H9 (cell line): ENCODE data around the gene TTC13. TPM values are rescaled to one million over a fixed set of nuclear protein-coding genes. Genes with fewer than 3 reads are reported as not detected.

ENCODE experiments used
- DNase-seq: peaks from one replicate; pipeline ENCODE4 v3.0.0-alpha.2; 2017
- H2AFZ ChIP-seq: one replicate; pipeline ENCODE4 v1.6.1; 2013; ENCODE audit warnings: mild to moderate bottlenecking, low read length, control low read depth, moderate library complexity
- H2AK5ac ChIP-seq: 2 replicates; pipeline ENCODE4 v1.6.1; 2013; ENCODE audit warnings: low read length, control low read depth, mixed read lengths; ENCODE audit not compliant: insufficient read length
- H2BK120ac ChIP-seq: one replicate; pipeline ENCODE4 v1.6.1; 2013; ENCODE audit warnings: low read depth, mild to moderate bottlenecking, low read length, control low read depth, inconsistent platforms; ENCODE audit not compliant: poor library complexity, severe bottlenecking
- H2BK12ac ChIP-seq: 2 replicates; pipeline ENCODE4 v1.6.1; 2013; ENCODE audit warnings: low read length, control low read depth, mixed read lengths, low read depth; ENCODE audit not compliant: insufficient read length
- H2BK15ac ChIP-seq: 2 replicates; pipeline ENCODE4 v1.6.1; 2013; ENCODE audit warnings: low read depth, low read length, control low read depth
- H2BK20ac ChIP-seq: one replicate; pipeline ENCODE4 v1.6.1; 2013; ENCODE audit warnings: low read depth, mild to moderate bottlenecking, low read length, control low read depth, inconsistent platforms; ENCODE audit not compliant: poor library complexity, severe bottlenecking
- H2BK5ac ChIP-seq: 2 replicates; pipeline ENCODE4 v1.6.1; 2013; ENCODE audit warnings: low read length, control low read depth, mixed read lengths; ENCODE audit not compliant: insufficient read length
- H3K14ac ChIP-seq: 2 replicates; pipeline ENCODE4 v1.6.1; 2013; ENCODE audit warnings: low read length, control low read depth; ENCODE audit not compliant: insufficient read depth
- H3K18ac ChIP-seq: 2 replicates; pipeline ENCODE4 v1.6.1; 2013; ENCODE audit warnings: low read depth, mild to moderate bottlenecking, mixed read lengths, low read length, control low read depth; ENCODE audit not compliant: insufficient read length
- H3K23ac ChIP-seq: 2 replicates; pipeline ENCODE4 v1.6.1; 2013; ENCODE audit warnings: low read length, control low read depth, mixed read lengths, low read depth; ENCODE audit not compliant: insufficient read length
- H3K23me2 ChIP-seq: 2 replicates; pipeline ENCODE4 v1.6.1; 2013; ENCODE audit warnings: low read depth, mild to moderate bottlenecking, mixed read lengths, low read length, control low read depth; ENCODE audit not compliant: insufficient read length, poor library complexity, severe bottlenecking
- H3K27ac ChIP-seq: 2 replicates; pipeline ENCODE4 v1.5.1; 2013; ENCODE audit warnings: low read length, control low read depth, mixed read lengths, low read depth; ENCODE audit not compliant: insufficient read length
- H3K27me3 ChIP-seq: 2 replicates; pipeline ENCODE4 v1.6.1; 2013; ENCODE audit warnings: low read length, control low read depth, inconsistent platforms; ENCODE audit not compliant: insufficient read depth
- H3K4ac ChIP-seq: 2 replicates; pipeline ENCODE4 v1.6.1; 2013; ENCODE audit warnings: low read depth, mild to moderate bottlenecking, control low read depth, inconsistent platforms, low read length, moderate library complexity
- H3K4me1 ChIP-seq: 2 replicates; pipeline ENCODE4 v1.6.1; 2013; ENCODE audit warnings: low read length, control low read depth, inconsistent platforms; ENCODE audit not compliant: insufficient read depth
- H3K4me2 ChIP-seq: 2 replicates; pipeline ENCODE4 v1.6.1; 2013; ENCODE audit warnings: low read length, control low read depth, mixed read lengths; ENCODE audit not compliant: insufficient read length, insufficient read depth
- H3K56ac ChIP-seq: 2 replicates; pipeline ENCODE4 v1.6.1; 2013; ENCODE audit warnings: low read depth, mild to moderate bottlenecking, mixed read lengths, low read length, control low read depth; ENCODE audit not compliant: insufficient read length
- H3K79me1 ChIP-seq: 2 replicates; pipeline ENCODE4 v1.6.1; 2013; ENCODE audit warnings: low read depth, mild to moderate bottlenecking, moderate library complexity, low read length, control low read depth, inconsistent platforms; ENCODE audit not compliant: insufficient read depth, poor library complexity, severe bottlenecking
- H3K79me2 ChIP-seq: 2 replicates; pipeline ENCODE4 v1.6.1; 2013; ENCODE audit warnings: low read length, control low read depth, inconsistent platforms; ENCODE audit not compliant: insufficient read depth
- H3K9ac ChIP-seq: 2 replicates; pipeline ENCODE4 v1.6.1; 2013; ENCODE audit warnings: low read length, control low read depth, mixed read lengths; ENCODE audit not compliant: insufficient read length; ENCODE audit errors: extremely low read depth
- H3K9me3 ChIP-seq: one replicate; pipeline ENCODE4 v1.6.1; 2013; ENCODE audit warnings: low read depth, low read length, inconsistent platforms; ENCODE audit not compliant: control insufficient read depth
- H3T11ph ChIP-seq: one replicate; pipeline ENCODE4 v1.6.1; 2013; ENCODE audit warnings: mild to moderate bottlenecking, low read length, control low read depth, inconsistent platforms
- H4K20me1 ChIP-seq: one replicate; pipeline ENCODE4 v1.6.1; 2013; ENCODE audit not compliant: control insufficient read depth, insufficient read length, insufficient read depth
- H4K5ac ChIP-seq: 2 replicates; pipeline ENCODE4 v1.6.1; 2013; ENCODE audit warnings: low read depth, mild to moderate bottlenecking, mixed read lengths, low read length, control low read depth; ENCODE audit not compliant: insufficient read length
- H4K8ac ChIP-seq: replicated peaks from 2 replicates; pipeline ENCODE4 v1.6.1; 2013; ENCODE audit warnings: low read length, control low read depth, mixed read lengths, low read depth; ENCODE audit not compliant: insufficient read length
- H4K91ac ChIP-seq: 2 replicates; pipeline ENCODE4 v1.6.1; 2013; ENCODE audit warnings: low read depth, mild to moderate bottlenecking, moderate library complexity, mixed read lengths, low read length, control low read depth; ENCODE audit not compliant: insufficient read length
- H3K27ac Mint-ChIP-seq, 3 experiments: 2 replicates in 2 of 3; 3 replicates in 1 of 3; pipeline ENCODE4 v1.8.0; 2020 to 2021; ENCODE audit warnings: mixed read lengths in 3 of 3, mild to moderate bottlenecking in 1 of 3, moderate library complexity in 1 of 3
- H3K27me3 Mint-ChIP-seq: 2 replicates; pipeline ENCODE4 v1.8.0; 2021; ENCODE audit warnings: low read depth, mild to moderate bottlenecking, moderate library complexity, mixed read lengths
- H3K36me3 Mint-ChIP-seq, 3 experiments: 2 replicates in 2 of 3; 3 replicates in 1 of 3; pipeline ENCODE4 v1.8.0; 2020 to 2021; ENCODE audit warnings: low read depth in 3 of 3, mixed read lengths in 3 of 3; ENCODE audit not compliant: insufficient read depth in 1 of 3
- H3K4me1 Mint-ChIP-seq, 2 experiments: 2 replicates each; pipeline ENCODE4 v1.8.0; 2020; ENCODE audit warnings: mixed read lengths in 2 of 2
- H3K4me3 Mint-ChIP-seq, 2 experiments: 2 replicates in 1 of 2; 3 replicates in 1 of 2; pipeline ENCODE4 v1.8.0; 2020 to 2021; ENCODE audit warnings: mild to moderate bottlenecking in 2 of 2, mixed read lengths in 2 of 2, moderate library complexity in 1 of 2
- H3K9me3 Mint-ChIP-seq, 2 experiments: 2 replicates in 1 of 2; 3 replicates in 1 of 2; pipeline ENCODE4 v1.8.0; 2020; ENCODE audit warnings: mild to moderate bottlenecking in 2 of 2, mixed read lengths in 2 of 2, moderate library complexity in 1 of 2
- CTCF ChIP-seq: fragments of 200-600 bp; sonication (generic); conservative IDR thresholded peaks from 3 replicates; pipeline ENCODE4 v1.8.0; 2021; ENCODE audit warnings: antibody characterized with exemption, mild to moderate bottlenecking
- WGBS: extraction: QIAGEN DNeasy Blood & Tissue Kit; methylation state at CpG from one replicate; pipeline ENCODE4 v1.1.7; 2013; ENCODE audit warnings: missing lambda C conversion rate, low lambda C conversion rate, mixed read lengths; ENCODE audit not compliant: insufficient read length; ENCODE audit errors: extremely low coverage; 5-methylcytosine and 5-hydroxymethylcytosine counted together
- total RNA-seq: library from RNA; stranded (reverse); gene quantifications from 2 replicates; pipeline ENCODE4 v1.2.1, GENCODE V29; 2021

TTC13 gene
- total RNA-seq, 1 experiment from 2014 or later = 7.6 TPM

- DNase-seq = no peak
- Histone ChIP-seq H2BK20ac (no peak overlapping the region), H4K20me1 (no peaks in the 10 kb centered on the region), H2BK5ac (no peak overlapping the region), H3K9ac (no peak overlapping the region), H3K18ac (no peak overlapping the region), H3K79me1 (no peaks in the 10 kb centered on the region), H3K9me3 (no peaks in the 10 kb centered on the region), H3K4ac (no peak overlapping the region), H2BK12ac (no peak overlapping the region), H3T11ph (no peak overlapping the region), H4K8ac (no peak overlapping the region), H3K23ac (no peak overlapping the region), H2AFZ (no peak overlapping the region), H2BK15ac (no peak overlapping the region), H4K91ac (no peak overlapping the region), H3K56ac (no peak overlapping the region), H2BK120ac (no peak overlapping the region), H3K27me3 (peaks cover 39% of the 10 kb centered on the region), H3K79me2 (no peaks in the 10 kb centered on the region), H3K14ac (no peak overlapping the region), H4K5ac (no peak overlapping the region), H3K4me1 (no peaks in the 10 kb centered on the region), H2AK5ac (no peak overlapping the region), H3K4me2 (no peak overlapping the region), H3K27ac (no peak overlapping the region), H3K23me2 (peaks cover 9% of the 10 kb centered on the region)
- Mint-ChIP-seq H3K4me3 (peak overlapping the region; percentile 95 to 97), H3K9me3 (no peaks in the 10 kb centered on the region; a peak in 1 of 5 replicates), H3K4me1 (peaks cover 23 to 31% of the 10 kb centered on the region in 2 experiments), H3K36me3 (peaks cover 0 to 2% (median 0%) of the 10 kb centered on the region in 3 experiments; a peak in 1 of 7 replicates), H3K27me3 (peaks cover 22% of the 10 kb centered on the region), H3K27ac (no peak overlapping the region)
- no CpG with 5 or more reads among the region's 4 CpGs for WGBS
- no peak for TF ChIP-seq CTCF
These were observed 1.3 kb upstream of the TTC13 start for GRCh38 chr1:230979952-230980351.
